ENCODE measurements around the gene KYAT1.

The KYAT1 gene

DNA sequence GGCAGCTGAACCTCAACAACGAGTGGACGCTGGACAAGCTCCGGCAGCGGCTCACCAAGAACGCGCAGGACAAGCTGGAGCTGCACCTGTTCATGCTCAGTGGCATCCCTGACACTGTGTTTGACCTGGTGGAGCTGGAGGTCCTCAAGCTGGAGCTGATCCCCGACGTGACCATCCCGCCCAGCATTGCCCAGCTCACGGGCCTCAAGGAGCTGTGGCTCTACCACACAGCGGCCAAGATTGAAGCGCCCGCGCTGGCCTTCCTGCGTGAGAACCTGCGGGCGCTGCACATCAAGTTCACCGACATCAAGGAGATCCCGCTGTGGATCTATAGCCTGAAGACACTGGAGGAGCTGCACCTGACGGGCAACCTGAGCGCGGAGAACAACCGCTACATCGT is 26.6 kb upstream of the KYAT1 start:
- DNase-seq (ENCODE audit: low read depth, low spot score) = no peak

- no peak for DNase-seq (ENCODE audit: low read depth, low spot score)
These were observed 25.0 kb upstream of the KYAT1 start for GRCh38 chr9:128906741-128907140.

DNA sequence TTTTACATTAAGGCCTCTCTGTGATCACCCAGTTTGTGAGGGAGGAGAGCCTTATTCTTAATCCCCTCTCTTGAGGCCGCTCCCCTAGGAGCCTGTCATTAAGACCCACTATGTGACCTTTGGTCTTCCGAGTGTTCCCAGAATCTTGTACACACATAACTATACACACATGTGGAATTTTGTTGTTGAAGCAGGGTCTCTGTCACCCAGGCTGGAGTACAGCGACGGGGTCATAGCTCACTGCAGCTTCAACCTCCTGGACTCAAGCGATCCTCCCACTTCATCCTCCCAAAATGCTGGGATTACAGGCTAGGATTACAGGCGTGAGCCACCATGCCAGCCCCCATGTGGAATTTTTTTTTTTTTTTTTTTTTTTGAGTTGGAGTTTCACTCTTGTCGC is 24.2 kb upstream of the KYAT1 start:
- DNase-seq (ENCODE audit: low read depth, low spot score) = no peak

- DNase-seq (ENCODE audit: low read depth, low spot score) = no peak
These were observed 22.3 kb upstream of the KYAT1 start for GRCh38 chr9:128903871-128904620.

DNA sequence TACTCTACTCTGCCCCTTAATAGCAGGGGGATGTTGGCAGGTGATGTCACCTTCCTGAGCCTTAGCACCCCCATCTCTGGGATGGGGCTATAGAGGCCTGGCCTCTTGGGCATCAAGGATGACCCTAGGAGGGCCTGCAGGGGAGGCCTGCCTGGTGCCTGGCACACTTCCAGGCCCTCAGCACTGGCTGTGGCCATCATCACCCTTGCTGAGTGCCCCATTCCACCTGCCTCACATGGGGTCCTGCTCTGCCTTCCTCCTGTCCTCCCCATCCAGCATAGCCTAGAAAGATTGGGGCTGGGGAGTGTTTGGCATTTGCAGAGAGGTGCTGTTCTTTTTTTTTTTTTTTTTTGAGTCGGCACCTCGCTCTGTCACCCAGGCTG is 21.3 kb upstream of the KYAT1 start:
- no peak for DNase-seq (ENCODE audit: low read depth, low spot score)

- DNase-seq (ENCODE audit: low read depth, low spot score) = no peak
These were observed 20.8 kb upstream of the KYAT1 start for GRCh38 chr9:128902351-128903078.

- DNase-seq (ENCODE audit: low read depth, low spot score) = no peak
These were observed 20.1 kb upstream of the KYAT1 start for GRCh38 chr9:128901822-128902221.

GRCh38 chr9:128901379-128901778 is 19.6 kb upstream of the KYAT1 start:
- DNase-seq (ENCODE audit: low read depth, low spot score) = no peak

- DNase-seq (ENCODE audit: low read depth, low spot score) = no peak
These were observed 18.0 kb upstream of the KYAT1 start for GRCh38 chr9:128899566-128900322.

DNA sequence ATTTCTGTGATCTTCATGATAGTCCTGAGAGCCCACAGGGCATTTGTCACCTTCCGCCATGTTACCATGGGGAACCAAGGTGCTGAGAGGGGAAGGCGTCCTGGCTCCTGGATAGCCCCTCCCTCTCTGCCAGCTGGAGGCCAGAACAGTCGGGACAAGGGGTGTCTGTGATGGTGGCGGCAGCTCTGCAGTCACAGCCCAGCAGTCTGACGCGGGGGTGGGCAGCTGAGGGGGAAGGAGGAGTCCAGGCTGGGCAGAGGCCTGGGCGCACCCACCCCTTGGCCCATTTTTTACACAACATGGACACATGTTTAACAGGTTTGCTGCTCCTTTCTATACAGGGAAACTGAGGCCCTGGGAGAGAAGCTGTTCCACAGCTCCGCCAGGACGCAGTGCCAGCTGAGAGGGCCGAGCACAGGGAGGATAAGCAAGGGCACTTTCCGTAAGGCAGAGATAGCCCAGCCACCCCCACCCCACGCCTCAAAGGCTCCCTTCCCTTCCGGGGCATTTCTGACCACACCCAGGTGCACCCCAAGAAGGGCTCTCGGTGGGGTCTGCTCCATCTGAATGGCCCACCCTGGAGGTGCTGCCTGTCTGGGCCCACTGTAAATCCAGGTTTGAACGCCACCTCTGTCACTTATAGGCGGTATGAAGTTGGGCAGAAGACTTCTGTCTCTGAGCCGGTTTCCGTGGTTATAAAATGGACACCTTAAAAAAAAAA is 17.3 kb upstream of the KYAT1 start:
- DNase-seq (ENCODE audit: low read depth, low spot score) = no peak

GRCh38 chr9:128898382-128898781 is 16.6 kb upstream of the KYAT1 start:
- no peak for DNase-seq (ENCODE audit: low read depth, low spot score)

- peak; percentile 49 for DNase-seq (ENCODE audit: low read depth, low spot score)
These were observed 13.8 kb upstream of the KYAT1 start for GRCh38 chr9:128895556-128895955.

DNA sequence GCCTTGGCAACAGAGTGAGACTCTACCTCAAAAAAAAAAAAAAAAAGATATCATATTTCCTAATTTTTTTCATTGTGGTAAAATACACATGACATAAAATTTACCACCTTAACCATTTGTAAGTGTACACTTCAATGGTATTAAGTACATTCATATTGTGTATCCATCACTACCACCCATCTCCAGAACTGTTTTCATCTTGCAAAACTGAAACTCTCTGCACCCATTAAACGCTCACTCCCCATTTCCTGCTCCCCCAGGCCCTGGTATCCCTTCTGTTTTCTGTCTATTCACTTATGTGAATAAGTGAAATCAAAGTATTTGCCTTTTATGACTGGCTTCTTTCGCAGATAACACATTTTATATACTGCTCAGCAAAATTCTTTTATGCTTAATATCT is 13.0 kb upstream of the KYAT1 start:
- no peak for DNase-seq (ENCODE audit: low read depth, low spot score)

DNA sequence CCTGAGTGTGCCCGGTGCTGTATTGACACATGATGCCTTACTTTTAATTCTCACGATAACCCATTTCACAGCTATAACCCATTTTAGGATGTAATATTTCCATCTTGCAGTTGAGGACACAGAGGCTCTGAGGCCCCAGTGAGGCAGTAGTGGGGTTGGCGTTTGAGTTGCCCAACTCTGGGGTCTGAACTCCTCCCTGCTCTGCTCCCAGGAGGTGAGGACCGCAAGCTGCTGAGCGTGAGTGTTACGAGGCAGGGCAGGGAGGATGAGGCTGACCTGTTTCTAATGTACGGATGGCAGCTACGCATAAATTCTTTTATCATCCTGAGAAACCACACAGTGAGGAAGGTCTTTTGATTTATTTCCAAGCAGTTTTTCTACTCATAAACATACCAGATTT is 11.6 kb upstream of the KYAT1 start:
- no peak for DNase-seq (ENCODE audit: low read depth, low spot score)

- DNase-seq (ENCODE audit: low read depth, low spot score) = peak; percentile 36
These were observed 10.6 kb upstream of the KYAT1 start for GRCh38 chr9:128892221-128892921.

GRCh38 chr9:128891321-128892220 is 9.8 kb upstream of the KYAT1 start:
- no peak for DNase-seq (ENCODE audit: low read depth, low spot score)

DNA sequence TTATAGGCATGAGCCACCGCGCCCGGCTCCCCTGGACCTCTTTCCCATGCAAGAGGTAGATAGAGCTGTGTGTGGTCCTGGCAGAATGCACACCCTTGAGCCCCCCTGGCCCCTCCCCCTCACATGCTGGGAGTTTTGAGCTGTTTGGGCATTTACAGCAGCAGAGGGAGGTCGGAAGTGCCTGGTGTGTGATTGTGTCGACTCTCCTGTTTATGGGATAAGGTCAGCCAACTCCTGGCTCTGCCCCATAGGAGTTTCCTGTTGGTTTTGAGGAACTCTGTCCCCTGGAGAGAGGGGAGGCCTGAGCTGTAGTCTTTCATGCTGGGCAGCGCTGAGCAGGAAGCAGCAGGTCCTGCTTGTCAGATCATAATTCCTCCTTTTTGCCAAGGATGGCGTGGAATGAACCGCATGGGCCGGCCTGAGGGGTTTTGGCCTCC is 6.2 kb upstream of the KYAT1 start:
- peak; percentile 69 for DNase-seq (ENCODE audit: low read depth, low spot score)

DNA sequence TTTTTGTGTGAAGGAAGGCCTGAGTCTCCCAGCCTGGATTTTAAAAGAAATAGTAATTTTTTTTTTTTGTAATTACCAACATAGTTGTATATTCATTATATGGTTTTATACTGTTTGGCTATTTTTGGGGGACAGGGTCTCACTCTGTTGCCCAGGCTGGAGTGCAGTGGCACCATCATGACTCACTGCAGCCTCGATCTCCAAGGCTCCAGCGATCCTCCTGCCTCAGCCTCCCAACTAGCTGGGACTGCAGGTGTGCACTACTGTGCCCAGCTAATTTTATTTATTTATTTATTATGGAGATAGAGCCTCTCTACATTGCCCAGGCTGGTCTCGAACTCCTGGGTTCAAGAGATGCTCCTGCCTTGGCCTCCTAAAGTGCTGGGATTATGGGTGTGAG is 5.3 kb upstream of the KYAT1 start:
- no peak for DNase-seq (ENCODE audit: low read depth, low spot score)

GRCh38 chr9:128886211-128886891 is 4.6 kb upstream of the KYAT1 start:
- DNase-seq (ENCODE audit: low read depth, low spot score) = no peak

- no peak for DNase-seq (ENCODE audit: low read depth, low spot score)
These were observed 4.0 kb upstream of the KYAT1 start for GRCh38 chr9:128885798-128886197.

Data from smooth muscle cell of the brain vasculature (primary cell).